Transverse colon (tissue), 4 donors: ENCODE results near the gene CDC20. TPM values are rescaled to one million over a fixed set of nuclear protein-coding genes. Genes with fewer than 3 reads are reported as not detected.

Source experiments
- DNase-seq: peaks from one replicate; pipeline ENCODE4 v3.0.0-alpha.2; 2019
- H3K27ac ChIP-seq, 4 donors: fragments of 200-600 bp; sonication (generic); 2 replicates each; pipeline ENCODE4 v1.5.1; 2016 to 2018; ENCODE audit warnings: inconsistent platforms in 4 of 4
- H3K27me3 ChIP-seq: fragments of 200-600 bp; sonication (generic); 2 replicates; pipeline ENCODE4 v1.5.1; 2017; ENCODE audit warnings: inconsistent platforms
- H3K36me3 ChIP-seq, 4 donors: fragments of 200-600 bp; sonication (generic); 2 replicates each; pipeline ENCODE4 v1.5.1; 2017 to 2019; ENCODE audit warnings: inconsistent platforms in 4 of 4
- H3K4me1 ChIP-seq, 4 donors: fragments of 200-600 bp; sonication (generic); 2 replicates each; pipeline ENCODE4 v1.5.1; 2017 to 2020; ENCODE audit warnings: inconsistent platforms in 4 of 4
- H3K4me3 ChIP-seq, 4 donors: fragments of 200-600 bp; sonication (generic); 1 replicate in 1 of 4; 2 replicates in 3 of 4; pipeline versions ENCODE4 v1.5.1 to v1.6.1; 2017 to 2019; ENCODE audit warnings: inconsistent platforms in 4 of 4
- H3K9me3 ChIP-seq, 2 donors: fragments of 200-600 bp; sonication (generic); 2 replicates each; pipeline ENCODE4 v1.5.1; 2017 to 2019; ENCODE audit warnings: inconsistent platforms in 2 of 2
- EP300 ChIP-seq: sonication (generic); formaldehyde crosslinking; IDR thresholded peaks from one replicate; pipeline ENCODE4 v1.6.1; 2017; ENCODE audit warnings: antibody characterized with exemption, low read depth
- POLR2A ChIP-seq: fragments of 450-650 bp; IDR thresholded peaks from one replicate; pipeline ENCODE4 v1.6.1; 2016; ENCODE audit warnings: antibody characterized with exemption, mild to moderate bottlenecking, moderate library complexity
- POLR2AphosphoS5 ChIP-seq, 3 donors: sonication (generic); formaldehyde crosslinking; IDR thresholded peaks; one replicate each; pipeline ENCODE4 v1.6.1; 2016; ENCODE audit warnings: antibody characterized with exemption in 3 of 3
- WGBS, 2 donors: methylation state at CpG; one replicate each; pipeline ENCODE4 v1.1.5; 2018; ENCODE audit warnings: low coverage in 1 of 2; 5-methylcytosine and 5-hydroxymethylcytosine counted together
- in situ Hi-C, 4 donors: fragments of 200-750 bp; cut with MboI; loops; one replicate each; pipeline versions ENCODE4 v1.15.0 to v1.15.1; 2017; ENCODE audit warnings: low sequenced_read_pairs in 3 of 4, low pct_ligation_motif_present in 1 of 4, low pct_unique_long_range_greater_than_20kb in 1 of 4
- intact Hi-C: fragments of 100-400 bp; cut with DNase I; formaldehyde crosslinking; loops from one replicate; pipeline ENCODE4 v1.15.1; 2023; ENCODE audit warnings: low total_unique reads
- total RNA-seq, 4 donors: library from RNA; depleted of rRNA; stranded (reverse); fragments of >200 nt; gene quantifications; one replicate each; pipeline ENCODE4 v1.1.0, GENCODE V29; 2016
- TF ChIP-seq, protein P1 (sequence below), 5 experiments: fragments of 200-600 bp in 3 of 5; fragments of 450-650 bp in 2 of 5; sonication (generic) in 3 of 5; IDR thresholded peaks; 1 replicate in 2 of 5; 2 replicates in 3 of 5; pipeline ENCODE4 v1.5.1; 2016 to 2017; ENCODE audit warnings: antibody characterized with exemption in 5 of 5, inconsistent platforms in 3 of 5, mild to moderate bottlenecking in 2 of 5, moderate library complexity in 1 of 5

CDC20 gene
- total RNA-seq, 4 donors from 2014 or later = 2.9 to 38.4 (median 4.5) TPM; not detected in 1

DNA sequence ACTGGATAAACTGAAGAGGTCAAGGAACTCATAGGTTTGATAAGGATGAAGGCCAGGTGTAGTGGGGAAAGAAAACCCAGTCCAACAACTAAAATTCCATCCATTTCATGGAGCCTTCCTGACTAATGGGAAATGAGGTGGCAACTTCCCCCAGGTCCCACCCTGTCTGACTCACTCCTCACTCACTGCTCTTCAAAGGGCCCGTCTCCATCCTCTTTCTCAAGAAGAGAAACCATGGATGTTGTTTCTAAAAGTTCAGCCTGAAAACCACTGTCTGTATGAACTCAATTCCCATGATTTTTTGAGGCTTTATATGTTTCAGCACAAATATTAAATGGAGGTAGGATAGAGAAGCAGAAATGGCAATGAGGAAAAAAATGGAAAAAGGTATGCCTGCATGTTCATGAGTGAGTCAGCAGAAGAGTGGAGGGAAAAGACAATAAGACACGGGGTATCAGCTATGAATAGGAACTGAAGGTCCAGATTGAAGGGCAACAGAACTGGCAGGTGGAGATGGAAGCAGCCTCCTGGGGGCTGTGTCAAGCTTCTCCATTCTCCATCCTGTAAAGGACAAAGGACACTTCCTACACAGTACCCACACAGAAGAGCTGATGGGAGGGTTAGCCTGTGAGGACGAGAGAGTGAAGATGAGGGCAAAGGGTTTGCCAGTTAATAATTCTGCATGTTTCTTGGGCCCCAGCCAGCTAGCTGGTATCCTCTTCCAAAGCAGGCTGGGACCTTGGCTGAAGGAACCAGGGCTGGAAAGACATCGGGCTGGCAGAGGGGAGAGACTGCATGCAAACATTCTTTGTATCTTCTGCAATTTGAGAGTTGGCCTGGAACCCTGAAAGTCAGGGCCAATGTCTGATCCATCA is 14.5 kb downstream of the CDC20 start:
- H3K4me1 ChIP-seq = peaks cover 6 to 13% (median 11%) of the 10 kb centered on the region in 4 donors
- no peak overlapping the region for H3K27ac ChIP-seq
- TF ChIP-seq, protein P1, sequence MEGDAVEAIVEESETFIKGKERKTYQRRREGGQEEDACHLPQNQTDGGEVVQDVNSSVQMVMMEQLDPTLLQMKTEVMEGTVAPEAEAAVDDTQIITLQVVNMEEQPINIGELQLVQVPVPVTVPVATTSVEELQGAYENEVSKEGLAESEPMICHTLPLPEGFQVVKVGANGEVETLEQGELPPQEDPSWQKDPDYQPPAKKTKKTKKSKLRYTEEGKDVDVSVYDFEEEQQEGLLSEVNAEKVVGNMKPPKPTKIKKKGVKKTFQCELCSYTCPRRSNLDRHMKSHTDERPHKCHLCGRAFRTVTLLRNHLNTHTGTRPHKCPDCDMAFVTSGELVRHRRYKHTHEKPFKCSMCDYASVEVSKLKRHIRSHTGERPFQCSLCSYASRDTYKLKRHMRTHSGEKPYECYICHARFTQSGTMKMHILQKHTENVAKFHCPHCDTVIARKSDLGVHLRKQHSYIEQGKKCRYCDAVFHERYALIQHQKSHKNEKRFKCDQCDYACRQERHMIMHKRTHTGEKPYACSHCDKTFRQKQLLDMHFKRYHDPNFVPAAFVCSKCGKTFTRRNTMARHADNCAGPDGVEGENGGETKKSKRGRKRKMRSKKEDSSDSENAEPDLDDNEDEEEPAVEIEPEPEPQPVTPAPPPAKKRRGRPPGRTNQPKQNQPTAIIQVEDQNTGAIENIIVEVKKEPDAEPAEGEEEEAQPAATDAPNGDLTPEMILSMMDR (IDR thresholded peaks at IDR 0.05) = no peak
- no peak for TF ChIP-seq POLR2A
- no peak for TF ChIP-seq EP300
- TF ChIP-seq POLR2AphosphoS5 (IDR thresholded peaks at IDR 0.05) = no peak
- no peaks in the 10 kb centered on the region for H3K27me3 ChIP-seq
- peaks cover 0 to 4% (median 0%) of the 10 kb centered on the region in 4 donors for H3K36me3 ChIP-seq
- in situ Hi-C loops = no loop called here
- intact Hi-C loops = no loop called here
- no peak overlapping the region for H3K4me3 ChIP-seq
- 62 to 69% methylated on average over 3 to 4 of the region's 4 CpGs for WGBS, 2 donors
- no peak for DNase-seq
- H3K9me3 ChIP-seq = no peaks in the 10 kb centered on the region

DNA sequence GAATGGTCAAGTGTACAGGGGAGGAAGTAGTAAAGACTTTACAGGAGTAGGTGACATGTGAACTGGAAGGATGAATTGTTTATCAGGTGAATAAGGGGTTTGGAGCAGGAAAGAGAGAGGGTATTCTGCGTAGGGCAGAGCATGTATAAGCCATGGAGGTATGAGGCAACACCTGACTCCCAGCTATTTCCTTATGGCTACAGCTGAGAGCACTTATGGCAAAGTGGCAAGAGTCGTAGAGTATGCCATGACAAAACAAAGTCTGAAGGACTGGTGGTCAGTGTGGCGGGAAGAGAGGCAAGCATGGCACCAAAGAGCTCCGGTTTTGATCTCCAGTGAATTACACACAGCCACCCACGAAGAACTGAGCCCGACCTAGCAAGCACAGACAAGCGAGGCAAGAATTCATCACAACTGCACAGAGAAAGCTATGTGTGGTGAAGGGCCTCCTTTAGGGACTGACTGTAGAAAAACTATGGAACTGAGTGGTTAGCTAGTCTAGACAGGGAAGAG is 18.0 kb downstream of the CDC20 start:
- no peak for TF ChIP-seq POLR2AphosphoS5 (IDR thresholded peaks at IDR 0.05)
- no peak for TF ChIP-seq EP300
- no peak for TF ChIP-seq POLR2A
- TF ChIP-seq, protein P1 (IDR thresholded peaks at IDR 0.05) = no peak
- DNase-seq = no peak
- H3K36me3 ChIP-seq = peaks cover 0 to 4% (median 0%) of the 10 kb centered on the region in 4 donors
- H3K27me3 ChIP-seq = no peaks in the 10 kb centered on the region
- no peak overlapping the region for H3K4me3 ChIP-seq
- intact Hi-C loops (no loop called here), in situ Hi-C loops (no loop called here)
- H3K9me3 ChIP-seq = no peaks in the 10 kb centered on the region
- 83 to 85% methylated on average over 7 of the region's 7 CpGs for WGBS, 2 donors
- H3K4me1 ChIP-seq = peaks cover 0 to 5% (median 2%) of the 10 kb centered on the region in 4 donors
- H3K27ac ChIP-seq = no peak overlapping the region

DNA sequence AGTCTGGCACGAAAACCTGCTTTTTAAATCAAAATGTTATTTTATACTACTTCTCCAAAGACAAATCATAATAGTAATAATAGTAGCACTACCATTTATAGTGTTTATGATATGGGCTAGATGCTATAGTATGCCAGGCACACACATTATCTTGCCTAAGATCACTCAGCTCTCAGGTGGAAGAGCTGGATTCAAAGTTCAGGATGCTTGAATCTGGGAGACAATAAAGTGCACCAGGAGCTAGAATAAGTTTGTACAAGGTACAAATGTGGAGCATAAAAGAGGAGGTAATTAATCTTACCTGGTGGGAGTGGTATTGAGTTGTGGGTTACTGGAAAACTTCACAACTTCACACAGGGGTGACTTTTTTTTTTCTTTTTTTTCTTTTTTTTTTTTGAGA is 19.1 kb downstream of the CDC20 start:
- Histone ChIP-seq H3K4me1 (peaks cover 0 to 5% (median 2%) of the 10 kb centered on the region in 4 donors), H3K9me3 (no peaks in the 10 kb centered on the region), H3K27ac (no peak overlapping the region), H3K27me3 (no peaks in the 10 kb centered on the region), H3K36me3 (peaks cover 0 to 4% (median 1%) of the 10 kb centered on the region in 4 donors), H3K4me3 (no peak overlapping the region)
- intact Hi-C loops (no loop called here), in situ Hi-C loops (no loop called here)
- TF ChIP-seq, protein P1 (IDR thresholded peaks at IDR 0.05) = no peak
- no peak for TF ChIP-seq POLR2AphosphoS5 (IDR thresholded peaks at IDR 0.05)
- TF ChIP-seq EP300 = no peak
- TF ChIP-seq POLR2A = no peak
- 96 to 100% methylated on average over 1 of the region's 1 CpG for WGBS, 2 donors
- DNase-seq = no peak

DNA sequence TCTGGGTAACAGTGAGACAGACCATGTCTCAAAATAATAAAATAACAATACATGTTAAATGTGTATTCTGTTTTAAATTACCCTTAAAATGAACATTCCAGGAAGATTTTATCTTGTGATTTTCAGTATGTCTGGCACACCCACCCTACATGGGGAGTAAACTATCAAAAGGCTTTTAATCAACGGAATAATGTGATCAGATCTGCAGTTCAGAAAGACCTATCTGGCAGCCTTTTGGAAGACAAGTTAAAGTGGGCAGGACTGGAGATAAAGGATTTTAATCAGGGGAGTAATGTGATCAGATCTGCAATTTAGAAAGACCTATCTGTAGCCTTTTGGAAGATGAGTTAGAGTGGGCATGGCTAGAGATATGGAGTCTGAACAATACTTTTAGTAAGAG is 20.7 kb downstream of the CDC20 start:
- in situ Hi-C loops (no loop called here), intact Hi-C loops (no loop called here)
- H3K27ac ChIP-seq = no peak overlapping the region
- no peaks in the 10 kb centered on the region for H3K9me3 ChIP-seq
- no peaks in the 10 kb centered on the region for H3K27me3 ChIP-seq
- DNase-seq = no peak
- 90 to 97% methylated on average over 1 of the region's 1 CpG for WGBS, 2 donors
- H3K4me3 ChIP-seq = no peak overlapping the region
- TF ChIP-seq POLR2A (no peak), EP300 (no peak), POLR2AphosphoS5 (IDR thresholded peaks at IDR 0.05) (no peak)
- TF ChIP-seq, protein P1 (IDR thresholded peaks at IDR 0.05) = no peak
- no peaks in the 10 kb centered on the region for H3K4me1 ChIP-seq
- H3K36me3 ChIP-seq = peaks cover 0 to 17% (median 5%) of the 10 kb centered on the region in 4 donors
